Measurements from ENCODE around the gene ITPRID1.
"Not testable (repeated sequence)": the region's sequence is repeated elsewhere in the genome, so short reads cannot be mapped to it uniquely, and the experiment has no call there.

Gene ITPRID1

GRCh38 chr7:31517513-31517912 lies 3.6 kb downstream of the ITPRID1 start:
- no peak for DNase-seq

GRCh38 chr7:31518766-31519165 lies 4.9 kb downstream of the ITPRID1 start:
- no peak for DNase-seq

- DNase-seq: no peak
Observed at GRCh38 chr7:31521336-31522010, 7.6 kb downstream of the ITPRID1 start.

GRCh38 chr7:31526864-31527263 lies 13.0 kb downstream of the ITPRID1 start:
- no peak for DNase-seq

GRCh38 chr7:31529103-31529502 lies 15.2 kb downstream of the ITPRID1 start:
- no peak for DNase-seq

- DNase-seq: not testable (repeated sequence)
Observed at GRCh38 chr7:31540651-31541185, 26.8 kb downstream of the ITPRID1 start.

GRCh38 chr7:31545549-31545948 lies 31.7 kb downstream of the ITPRID1 start:
- no peak for DNase-seq

- DNase-seq: no peak
Observed at GRCh38 chr7:31549611-31550010, 35.7 kb downstream of the ITPRID1 start.

- DNase-seq: no peak
Observed at GRCh38 chr7:31550432-31550831, 36.5 kb downstream of the ITPRID1 start.

GRCh38 chr7:31553661-31554081 lies 39.8 kb downstream of the ITPRID1 start:
- DNase-seq: no peak

- no peak for DNase-seq
Observed at GRCh38 chr7:31562002-31562401, 48.1 kb downstream of the ITPRID1 start.

GRCh38 chr7:31563522-31563921 lies 49.6 kb downstream of the ITPRID1 start:
- no peak for DNase-seq

GRCh38 chr7:31563951-31564350 lies 50.1 kb downstream of the ITPRID1 start:
- no peak for DNase-seq

- DNase-seq: no peak
Observed at GRCh38 chr7:31564661-31565060, 50.8 kb downstream of the ITPRID1 start.

- DNase-seq: no peak
Observed at GRCh38 chr7:31569528-31569927, 55.6 kb downstream of the ITPRID1 start.

- DNase-seq: no peak
Observed at GRCh38 chr7:31583526-31583925, 69.6 kb downstream of the ITPRID1 start.

GRCh38 chr7:31583942-31584341 lies 70.1 kb downstream of the ITPRID1 start:
- DNase-seq: no peak

GRCh38 chr7:31595390-31595789 lies 81.5 kb downstream of the ITPRID1 start:
- DNase-seq: no peak

GRCh38 chr7:31602041-31602625 lies 88.2 kb downstream of the ITPRID1 start:
- DNase-seq: no peak

GRCh38 chr7:31603046-31603445 lies 89.2 kb downstream of the ITPRID1 start:
- no peak for DNase-seq

- no peak for DNase-seq
Observed at GRCh38 chr7:31613604-31614003, 99.7 kb downstream of the ITPRID1 start.

- no peak for DNase-seq
Observed at GRCh38 chr7:31633467-31633866, 119.6 kb downstream of the ITPRID1 start.

GRCh38 chr7:31633894-31634494 lies 120.1 kb downstream of the ITPRID1 start:
- no peak for DNase-seq

GRCh38 chr7:31640381-31640780 lies 126.5 kb downstream of the ITPRID1 start:
- DNase-seq: no peak
